ENCODE data around the gene SBNO1.

DNA sequence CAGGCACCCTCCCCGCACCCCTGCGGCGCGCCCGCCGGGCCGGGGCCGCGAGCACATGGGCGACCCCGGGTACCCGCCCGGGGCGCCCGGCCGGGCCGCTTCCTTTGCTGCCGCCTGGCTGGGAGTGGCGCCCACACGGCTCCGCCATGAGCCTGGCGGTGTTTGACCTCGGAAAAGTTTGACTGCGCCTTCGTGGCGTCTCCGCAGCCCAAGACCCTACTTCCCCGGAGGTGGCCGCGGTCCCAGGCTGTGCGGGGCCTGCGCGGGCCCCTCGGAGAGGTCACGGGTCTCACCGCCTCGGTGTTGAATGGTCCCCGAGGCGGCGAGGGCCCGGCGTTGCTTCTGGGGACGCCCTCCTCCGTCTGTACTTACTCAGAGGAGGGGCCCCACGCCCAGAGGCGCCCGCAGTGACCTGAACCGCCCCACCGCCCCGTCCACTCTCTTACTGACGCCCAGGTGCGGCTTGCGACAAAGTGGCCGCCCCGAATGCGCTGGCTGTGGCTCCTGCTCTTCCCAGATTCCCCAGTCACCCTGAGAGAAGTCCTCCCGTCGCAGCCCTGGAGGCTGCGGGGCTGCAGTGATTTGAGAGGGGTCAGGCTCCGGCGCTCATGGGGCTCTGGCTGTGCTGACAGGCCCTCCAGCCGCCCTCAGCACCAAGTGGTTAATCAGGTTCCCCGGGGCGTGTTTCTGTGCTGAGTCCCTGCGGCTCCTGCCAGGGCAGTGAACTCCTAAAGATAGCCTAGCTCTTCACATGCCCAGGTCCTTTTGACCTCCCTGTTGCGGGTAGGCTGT lies 25.1 kb upstream of the SBNO1 start:
- TF ChIP-seq, protein P1, sequence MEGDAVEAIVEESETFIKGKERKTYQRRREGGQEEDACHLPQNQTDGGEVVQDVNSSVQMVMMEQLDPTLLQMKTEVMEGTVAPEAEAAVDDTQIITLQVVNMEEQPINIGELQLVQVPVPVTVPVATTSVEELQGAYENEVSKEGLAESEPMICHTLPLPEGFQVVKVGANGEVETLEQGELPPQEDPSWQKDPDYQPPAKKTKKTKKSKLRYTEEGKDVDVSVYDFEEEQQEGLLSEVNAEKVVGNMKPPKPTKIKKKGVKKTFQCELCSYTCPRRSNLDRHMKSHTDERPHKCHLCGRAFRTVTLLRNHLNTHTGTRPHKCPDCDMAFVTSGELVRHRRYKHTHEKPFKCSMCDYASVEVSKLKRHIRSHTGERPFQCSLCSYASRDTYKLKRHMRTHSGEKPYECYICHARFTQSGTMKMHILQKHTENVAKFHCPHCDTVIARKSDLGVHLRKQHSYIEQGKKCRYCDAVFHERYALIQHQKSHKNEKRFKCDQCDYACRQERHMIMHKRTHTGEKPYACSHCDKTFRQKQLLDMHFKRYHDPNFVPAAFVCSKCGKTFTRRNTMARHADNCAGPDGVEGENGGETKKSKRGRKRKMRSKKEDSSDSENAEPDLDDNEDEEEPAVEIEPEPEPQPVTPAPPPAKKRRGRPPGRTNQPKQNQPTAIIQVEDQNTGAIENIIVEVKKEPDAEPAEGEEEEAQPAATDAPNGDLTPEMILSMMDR (IDR thresholded peaks at IDR 0.05; ENCODE audit: insufficient read depth, low read length, poor library complexity, severe bottlenecking) = no peak
- TF ChIP-seq EZH2phosphoT487 (conservative IDR thresholded peaks at IDR 0.05; ENCODE audit: low read length) = no peak
